SKM-1 treated with dmso at 0.1 percent for 144 hours (cell line): ENCODE data around the gene SPATS2L.
"Not testable (repeated sequence)": the region's sequence is repeated elsewhere in the genome, so short reads cannot be mapped to it uniquely, and the experiment has no call there.

Source experiments
- DNase-seq: peaks from one replicate; lab custom pipeline; 2025; ENCODE audit not compliant: unreplicated experiment; lab: John Stamatoyannopoulos, UW

The SPATS2L gene

DNA sequence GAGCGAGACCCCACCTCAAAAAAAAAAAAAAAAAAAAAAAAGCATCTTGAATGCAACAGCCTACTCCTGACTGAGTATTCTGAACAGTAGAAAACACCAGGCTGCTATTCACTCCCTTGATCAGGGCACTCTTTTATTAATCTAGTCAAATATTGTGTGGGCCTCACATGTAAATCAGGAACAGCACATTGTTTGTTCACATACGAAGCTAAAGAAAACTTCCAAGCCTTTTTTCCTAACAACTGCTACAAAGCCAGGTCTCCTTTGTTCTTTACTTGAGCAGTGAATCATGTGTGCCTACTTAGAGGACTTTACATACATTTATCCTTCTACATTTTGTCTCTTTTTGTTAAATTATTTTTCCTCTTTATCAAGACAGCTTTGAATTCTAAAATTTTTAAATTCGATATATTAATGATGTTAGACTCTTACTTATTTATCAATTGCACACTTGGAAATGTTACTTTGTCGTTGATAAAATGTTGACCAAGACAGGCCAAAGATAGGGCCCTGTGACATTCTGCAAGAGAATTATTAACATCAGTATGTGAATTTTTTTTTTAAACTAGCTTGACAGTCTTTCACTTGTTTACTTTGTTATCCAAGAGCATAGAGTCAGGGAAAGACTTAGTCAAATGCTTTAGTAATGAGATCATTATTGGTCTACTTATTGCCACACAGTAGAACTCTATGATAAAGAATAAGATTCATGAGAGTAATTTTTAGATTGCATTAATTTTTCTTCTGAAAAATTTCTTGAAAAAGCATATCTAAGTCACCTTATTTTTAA, 13.2 kb downstream of the SPATS2L start:
- no peak for DNase-seq

DNA sequence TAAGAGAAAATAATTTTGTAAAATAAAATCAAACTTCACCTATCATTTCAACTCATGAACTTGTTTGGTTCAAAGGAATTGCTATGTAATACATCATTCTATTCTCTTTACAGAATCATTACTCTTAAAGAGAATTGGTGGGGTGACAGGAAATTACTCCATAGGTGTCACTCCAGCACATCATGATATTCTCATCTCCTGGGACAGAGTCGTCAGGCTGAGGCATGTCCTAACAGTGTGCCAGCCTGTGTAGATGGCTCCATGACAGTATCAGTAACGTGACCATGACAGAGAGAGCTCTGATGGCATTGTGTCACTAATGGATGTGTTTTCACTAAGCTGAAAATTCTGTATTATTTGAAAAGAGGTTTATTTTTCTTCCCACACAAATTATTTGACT, 13.9 kb downstream of the SPATS2L start:
- no peak for DNase-seq

DNA sequence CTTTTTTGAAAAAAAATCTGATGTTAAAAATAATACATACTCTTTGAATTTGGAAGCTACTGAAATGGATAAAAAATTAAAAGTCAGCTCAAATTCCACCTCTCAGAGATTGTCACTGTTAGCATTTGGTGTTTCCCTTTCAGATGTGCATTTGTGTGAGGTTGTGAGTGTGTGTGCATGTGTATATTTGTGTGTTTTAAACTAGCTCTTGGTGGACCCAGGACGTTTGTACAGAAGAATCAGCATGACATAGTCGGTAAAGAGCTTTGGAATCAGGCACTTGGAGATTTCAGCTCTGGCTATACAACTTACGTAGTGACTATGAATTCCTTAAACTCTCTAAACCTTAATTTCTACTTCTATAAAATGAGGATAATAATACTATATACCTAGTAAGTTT, 14.5 kb downstream of the SPATS2L start:
- DNase-seq: no peak

DNA sequence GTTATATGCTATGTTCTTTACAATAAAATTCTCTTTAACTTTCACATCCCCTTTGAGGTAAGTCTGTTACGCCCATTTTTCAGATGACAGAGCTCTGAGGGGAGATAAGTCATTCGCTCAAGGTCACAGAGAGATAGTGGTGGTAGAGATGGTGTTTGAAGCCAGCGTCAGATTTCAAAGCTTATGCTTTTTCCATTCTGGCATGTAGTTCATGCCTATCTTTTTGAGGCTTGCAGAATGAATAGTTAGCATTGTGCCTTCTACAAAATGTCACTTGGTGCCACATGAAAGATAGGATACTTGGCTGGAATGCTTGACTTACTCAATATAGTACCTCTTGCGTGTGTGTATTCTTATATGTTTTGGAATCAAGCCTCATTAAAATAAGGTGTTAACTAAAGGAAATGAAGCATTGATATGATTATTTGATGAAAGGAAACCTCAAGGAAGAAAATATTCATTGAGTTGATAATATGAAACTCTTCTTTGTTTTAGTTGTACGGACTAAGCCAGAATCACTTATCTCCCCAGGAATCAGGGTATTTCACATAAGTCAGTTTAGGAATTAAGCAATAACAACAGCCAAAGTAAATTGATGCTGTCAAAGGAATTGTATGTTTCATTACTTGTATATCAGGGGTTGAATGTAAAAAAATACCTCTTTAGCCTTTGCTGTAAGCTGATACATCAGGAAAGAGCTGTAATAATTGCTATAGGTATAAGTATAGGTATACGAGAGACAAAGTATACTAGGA, 15.5 kb downstream of the SPATS2L start:
- no peak for DNase-seq

DNA sequence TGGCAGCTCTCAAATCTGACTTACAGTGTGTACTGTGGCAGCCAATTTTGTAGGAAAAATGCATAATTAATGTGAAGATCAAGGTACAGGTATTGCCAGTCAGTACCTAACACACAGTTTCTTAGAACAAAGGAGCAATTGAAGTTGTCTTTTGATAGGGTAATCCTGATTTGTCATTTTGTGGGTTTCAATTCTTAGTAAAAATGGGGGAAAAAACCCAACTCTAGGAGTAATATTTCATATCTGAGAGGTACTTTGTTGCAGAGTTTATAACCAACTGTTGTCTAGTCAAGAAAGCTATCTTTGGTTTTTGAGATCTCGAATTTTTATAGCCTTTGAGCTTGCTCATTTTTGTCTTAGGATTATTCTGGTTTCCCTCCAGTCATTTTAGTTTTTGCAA, 16.1 kb downstream of the SPATS2L start:
- DNase-seq: no peak

DNA sequence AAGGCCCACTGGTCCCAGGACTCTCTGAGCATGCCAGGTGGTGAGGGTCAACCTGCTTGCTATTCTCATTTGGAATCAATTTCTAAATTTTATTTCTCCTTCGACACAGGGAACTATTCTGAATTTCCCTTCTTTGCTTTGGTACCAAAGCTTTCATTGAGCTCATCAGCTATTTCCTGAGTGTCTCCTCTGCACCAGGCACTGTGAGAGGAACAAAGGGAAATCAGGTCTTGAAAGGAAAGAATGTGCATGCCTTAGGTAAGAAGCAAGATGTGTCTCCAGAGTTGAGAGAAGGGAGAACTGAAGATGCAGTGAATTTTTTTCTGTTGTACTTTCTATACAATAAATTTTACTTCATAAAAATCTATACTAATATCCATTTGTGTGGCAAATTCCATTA, 17.9 kb downstream of the SPATS2L start:
- DNase-seq: no peak

DNA sequence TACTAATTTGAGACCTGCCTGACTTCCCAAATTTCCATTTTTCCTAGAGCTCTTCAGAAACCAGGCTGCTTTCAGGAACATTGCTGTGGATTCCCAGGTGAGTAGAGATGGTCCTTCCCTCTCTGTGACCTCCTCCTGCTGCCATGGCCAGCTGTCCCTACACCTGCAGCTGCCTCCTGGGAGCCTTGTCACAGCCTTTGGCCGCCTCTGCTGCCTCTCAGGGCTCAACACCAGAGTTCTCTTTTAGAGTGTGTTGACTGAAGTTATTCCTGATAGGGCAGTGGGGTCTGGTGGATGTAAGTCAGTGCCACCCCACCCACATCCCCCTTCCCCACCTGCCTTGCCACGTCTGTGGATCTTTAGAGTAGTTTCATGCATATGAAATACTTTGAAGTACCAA, 22.9 kb downstream of the SPATS2L start:
- no peak for DNase-seq

DNA sequence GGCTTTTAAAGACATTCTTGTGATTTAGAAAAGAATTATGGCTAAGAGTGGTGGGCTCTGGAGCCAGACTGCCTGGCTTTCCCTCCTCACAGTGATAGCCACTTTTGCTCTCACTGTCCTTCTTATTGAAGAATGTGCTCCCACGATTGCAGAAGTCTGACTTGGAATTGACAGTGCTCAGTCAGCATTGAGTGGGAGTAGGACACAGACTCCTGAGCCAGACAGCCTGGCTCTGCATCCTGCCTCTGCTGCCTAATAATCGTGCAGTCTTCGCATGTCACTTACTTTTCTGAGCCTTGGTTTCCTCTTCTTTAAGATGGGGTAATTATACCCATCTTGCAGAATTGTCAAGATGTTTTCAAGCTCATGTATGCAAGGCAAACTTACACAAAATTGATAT, 23.3 kb downstream of the SPATS2L start:
- no peak for DNase-seq

DNA sequence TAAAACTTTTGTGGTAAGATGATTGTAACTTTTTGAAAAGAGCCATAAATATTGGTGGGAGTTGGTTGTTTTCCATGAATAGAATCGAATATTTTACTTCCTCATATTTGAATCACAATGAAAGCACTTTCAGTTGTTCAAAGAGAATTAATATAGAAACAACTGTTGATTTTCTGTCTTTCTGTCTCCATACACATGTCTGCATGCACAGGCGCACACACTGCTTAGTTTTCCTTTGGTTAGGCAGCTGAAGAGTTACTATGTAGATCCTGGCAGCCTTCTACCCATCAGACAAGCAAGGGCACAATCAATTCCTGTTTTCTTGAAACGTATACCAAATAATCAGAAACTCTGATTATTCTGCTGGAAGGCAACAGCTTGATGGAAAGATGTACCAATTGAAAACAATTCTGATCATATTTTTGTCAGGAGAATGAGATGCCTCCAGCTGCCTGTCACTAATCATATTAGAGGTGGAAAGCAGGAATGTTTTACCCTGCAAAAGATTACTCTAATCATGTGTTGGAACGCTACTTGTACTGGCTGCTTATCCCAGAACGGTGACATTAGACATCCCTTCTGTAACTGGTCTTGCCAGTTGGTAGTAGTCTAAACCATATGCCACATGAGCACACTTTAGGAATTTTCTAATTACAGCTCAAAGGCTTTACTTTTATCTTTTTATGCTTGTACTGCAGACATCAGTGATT, 24.0 kb downstream of the SPATS2L start:
- no peak for DNase-seq

DNA sequence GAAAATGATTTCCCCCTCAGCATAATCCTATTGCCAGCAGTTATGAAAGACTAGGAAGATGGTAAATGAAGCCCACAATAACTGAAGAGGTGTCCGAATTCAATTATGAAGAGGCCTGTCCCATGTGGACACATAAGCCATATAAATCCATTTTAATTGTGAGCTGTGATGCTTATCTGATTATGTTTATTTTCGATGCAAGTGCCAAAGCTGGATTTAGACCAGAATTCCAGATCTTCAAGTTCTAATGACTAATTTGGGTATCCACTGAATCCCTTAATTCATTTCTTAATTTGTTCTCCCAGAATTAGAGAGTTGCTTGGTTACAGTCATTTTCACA, 24.5 kb downstream of the SPATS2L start:
- DNase-seq: no peak

DNA sequence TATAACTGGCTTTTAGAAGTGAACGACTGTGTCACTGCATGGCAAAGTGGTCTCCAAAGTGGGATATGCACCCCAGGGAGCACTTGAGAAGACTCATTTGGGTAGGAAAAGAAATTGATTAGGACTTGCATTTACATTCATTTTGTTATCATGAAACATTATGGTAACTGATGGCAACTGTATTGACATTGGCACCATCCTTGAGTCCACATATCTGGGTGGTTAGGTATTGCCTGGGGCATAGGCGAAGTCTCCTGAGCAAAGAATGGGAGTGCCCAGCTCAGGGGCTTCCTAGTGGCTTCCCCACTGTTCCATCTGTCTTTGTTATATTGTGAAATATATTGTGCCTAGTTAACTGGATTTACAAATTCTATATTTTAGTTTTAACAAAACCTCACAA, 29.2 kb downstream of the SPATS2L start:
- DNase-seq: no peak

DNA sequence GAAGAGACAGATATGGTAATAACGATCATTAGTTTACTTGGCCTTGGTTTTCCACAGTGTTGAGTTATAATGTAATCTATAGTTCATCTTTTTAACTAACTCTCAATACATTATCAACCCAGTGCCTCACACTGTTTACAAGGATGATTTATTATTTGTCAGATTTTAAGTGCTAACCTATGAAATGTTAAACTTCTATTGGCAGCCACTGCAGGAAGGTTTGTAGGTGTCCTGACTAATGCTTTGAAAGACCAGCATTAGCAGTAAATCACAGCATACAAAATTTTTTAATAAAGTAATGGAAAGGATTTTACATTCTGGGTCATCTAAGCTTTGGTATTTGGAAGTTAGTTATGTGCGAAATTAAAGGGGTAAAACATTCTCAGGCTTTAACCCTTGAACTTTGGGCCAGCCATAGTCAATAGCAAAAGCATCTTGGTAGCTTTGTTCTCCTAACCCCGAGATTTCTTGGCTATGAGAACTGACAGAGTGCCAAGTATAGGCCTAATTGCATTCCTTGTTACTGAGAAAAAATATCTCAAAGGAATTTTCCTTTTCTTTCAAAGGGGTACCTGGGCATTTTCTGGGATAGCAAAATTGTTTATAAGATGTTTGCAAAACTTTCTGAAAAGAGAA, 30.6 kb downstream of the SPATS2L start:
- no peak for DNase-seq

DNA sequence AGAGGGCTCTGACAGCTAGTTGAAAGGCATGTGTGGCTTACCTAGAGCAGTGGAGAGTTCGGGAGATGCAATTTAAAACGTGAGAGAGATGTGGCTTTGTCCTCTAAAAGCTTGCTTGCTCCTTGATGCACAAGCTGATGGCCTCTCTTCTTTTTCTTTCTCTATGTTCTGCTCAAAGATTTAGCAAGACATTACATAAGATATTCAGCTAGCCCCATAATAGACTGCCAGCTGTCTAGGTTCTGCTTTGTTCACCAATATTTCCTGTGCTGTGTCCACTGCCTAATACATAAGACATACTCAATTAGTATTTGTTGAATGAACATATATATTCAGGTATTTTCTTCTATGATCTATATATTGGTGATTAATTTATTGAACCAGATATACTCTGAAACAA, 31.1 kb downstream of the SPATS2L start:
- DNase-seq: peak; percentile 17

DNA sequence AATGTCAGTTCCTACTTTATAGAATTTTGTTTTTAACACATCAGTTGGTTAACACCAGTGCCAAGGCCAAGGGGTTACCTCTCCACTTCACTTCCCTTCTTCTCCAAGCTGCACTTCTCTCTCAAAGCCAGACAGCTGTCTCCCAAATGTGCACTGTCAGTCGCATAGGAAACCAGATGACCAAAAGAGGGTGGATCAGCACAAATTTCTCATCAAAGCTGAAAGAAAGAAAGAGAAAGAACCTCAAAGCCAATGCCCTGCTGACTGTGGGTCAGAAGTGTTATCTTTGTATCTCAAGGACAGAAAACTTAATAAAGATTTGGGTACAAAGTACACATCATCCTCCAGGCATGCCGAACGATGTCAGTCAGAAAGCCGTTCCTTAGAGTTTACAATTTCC, 32.2 kb downstream of the SPATS2L start:
- DNase-seq: peak; percentile 7

DNA sequence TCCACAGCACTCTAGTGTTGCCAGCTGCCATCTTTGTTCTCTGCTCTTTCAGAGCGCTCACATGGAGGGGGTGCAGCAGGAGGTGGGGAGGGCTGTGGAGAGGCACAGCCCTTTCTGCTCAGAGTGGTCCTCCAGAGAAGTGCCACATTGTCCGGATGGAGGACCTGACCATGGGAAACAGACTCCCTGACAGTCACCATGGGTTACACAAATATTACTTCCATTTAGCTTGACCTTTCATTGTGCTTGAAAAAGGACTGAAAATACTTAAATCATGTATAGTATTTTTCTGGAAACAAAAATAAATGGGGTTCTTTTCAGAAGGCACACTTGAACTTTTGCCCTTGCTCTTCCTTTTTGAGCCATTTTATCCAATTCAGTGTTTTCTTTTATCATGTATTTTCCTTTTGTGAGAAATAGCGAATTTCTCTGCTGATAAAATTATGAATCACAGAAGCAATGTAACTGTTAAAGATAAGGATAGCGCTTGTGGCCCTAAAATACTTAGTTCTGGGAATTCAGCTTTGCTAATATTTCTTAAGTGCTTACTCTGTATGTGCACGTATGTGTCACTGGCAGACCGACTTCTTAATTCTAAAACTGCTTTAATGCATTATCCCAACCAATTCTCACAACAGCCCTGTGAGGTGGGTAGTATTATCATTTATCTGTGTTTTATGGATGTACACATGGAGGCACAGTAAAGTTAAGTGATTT, 34.2 kb downstream of the SPATS2L start:
- no peak for DNase-seq

DNA sequence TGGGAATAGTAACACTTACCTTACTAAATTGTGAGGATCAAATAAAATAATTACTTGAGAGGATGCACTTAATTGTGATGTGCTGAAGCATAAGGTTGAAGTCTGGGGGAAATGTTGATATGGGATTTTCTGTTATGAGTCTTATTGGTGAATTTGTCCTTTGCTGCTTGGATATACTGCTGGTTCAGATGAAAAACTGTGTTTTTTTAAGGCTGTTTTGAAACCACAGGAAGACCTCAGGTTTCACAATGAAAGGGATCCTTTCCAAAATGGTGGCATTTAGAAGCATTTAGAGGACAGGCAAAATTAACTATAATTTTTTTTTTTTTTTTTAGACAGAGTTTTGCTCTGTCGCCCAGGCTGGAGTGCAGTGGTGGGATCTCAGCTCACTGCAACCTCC, 34.9 kb downstream of the SPATS2L start:
- DNase-seq: no peak

DNA sequence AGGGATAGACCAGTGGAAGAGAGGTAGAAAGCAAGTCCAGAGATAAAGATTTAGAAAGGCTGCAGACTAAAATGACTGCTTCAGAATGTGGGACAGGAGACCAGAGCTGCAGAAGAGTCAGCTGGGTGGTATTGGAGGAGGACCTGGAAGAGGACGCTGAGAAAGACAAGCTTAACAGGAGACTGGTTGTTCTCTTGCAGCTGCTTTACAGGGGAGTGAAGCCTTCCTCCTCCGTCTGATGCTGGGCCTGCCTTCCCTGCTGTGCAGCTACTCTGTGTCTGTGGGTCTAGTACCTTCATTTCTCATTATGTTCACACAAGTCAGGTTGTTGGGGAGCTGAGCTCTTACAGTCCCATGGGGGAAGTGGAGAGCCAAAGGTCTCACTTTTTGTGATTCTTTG, 35.7 kb downstream of the SPATS2L start:
- no peak for DNase-seq

DNA sequence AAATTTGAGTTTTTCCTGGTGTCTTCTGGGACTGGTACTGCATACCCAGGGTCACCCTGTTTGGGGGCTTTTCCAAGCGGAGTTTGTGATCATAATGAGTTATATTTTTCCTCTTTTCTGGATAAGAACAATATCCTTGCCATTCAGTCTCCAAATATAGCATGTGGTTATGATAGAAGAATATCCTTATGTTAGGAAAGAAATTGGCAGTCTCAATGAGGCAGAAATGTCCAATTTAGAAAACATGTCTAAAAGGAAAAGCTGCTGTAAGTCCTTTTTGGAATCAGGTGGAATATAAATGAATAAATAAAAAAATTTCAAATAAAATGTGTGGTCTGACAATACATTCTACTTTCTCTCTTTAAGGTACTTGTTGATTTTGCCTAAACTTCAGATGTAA, 36.2 kb downstream of the SPATS2L start:
- DNase-seq: no peak

DNA sequence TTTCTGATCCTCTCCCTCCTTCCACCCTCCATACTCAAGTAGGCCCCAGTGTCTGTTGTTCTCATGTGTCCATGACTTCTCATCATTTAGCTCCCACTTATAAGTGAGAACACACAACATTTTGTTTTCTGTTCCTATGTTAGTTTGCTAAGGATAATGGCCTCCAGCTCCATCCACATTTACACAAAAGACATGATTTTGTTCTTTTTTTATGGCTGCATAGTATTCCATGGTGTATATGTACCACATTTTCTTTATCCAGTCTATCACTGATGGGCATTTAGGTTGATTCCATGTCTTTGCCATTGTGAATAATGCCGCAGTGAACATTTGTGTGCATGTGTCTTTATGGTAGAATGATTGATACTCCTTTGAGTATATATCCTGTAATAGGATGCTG, 37.7 kb downstream of the SPATS2L start:
- DNase-seq: not testable (repeated sequence)

DNA sequence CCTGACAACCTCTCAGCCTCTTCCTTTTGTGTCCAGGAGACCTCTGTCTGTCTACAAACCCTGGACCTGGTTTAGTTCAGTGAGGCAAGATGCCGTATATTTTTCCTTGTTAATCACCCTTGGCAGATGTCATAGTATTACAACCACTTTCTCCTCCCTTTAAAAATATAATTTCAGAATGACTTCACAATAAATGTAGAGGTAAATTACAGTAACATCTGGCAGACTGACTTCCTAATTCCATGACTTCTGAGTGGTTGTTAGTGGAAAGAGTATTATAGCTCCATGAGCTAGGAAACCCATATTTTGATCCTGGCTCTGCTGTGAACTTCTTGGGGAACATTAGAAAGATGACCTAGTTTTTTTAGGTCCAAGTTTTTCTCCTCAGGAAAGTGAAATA, 39.5 kb downstream of the SPATS2L start:
- no peak for DNase-seq

DNA sequence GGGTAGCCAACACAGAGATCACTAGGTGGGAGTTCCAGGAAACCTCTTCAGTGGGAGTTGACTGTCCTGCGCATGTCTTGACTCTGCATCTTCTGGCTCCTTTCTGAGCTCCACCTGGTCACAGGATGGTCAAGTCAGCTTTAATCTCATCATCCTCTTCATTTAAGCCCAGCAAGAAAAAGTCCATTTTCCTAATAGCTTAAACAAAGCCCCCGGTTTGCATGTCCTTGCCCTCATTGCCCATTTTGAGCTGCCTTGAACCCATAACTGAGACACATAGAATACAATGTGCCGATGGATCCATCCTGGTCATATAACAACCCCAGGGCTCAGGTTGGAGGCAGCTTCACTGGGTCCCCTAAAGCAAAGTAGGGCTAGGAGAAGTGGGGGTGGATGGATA, 40.8 kb downstream of the SPATS2L start:
- DNase-seq: no peak
